GM12865 (cell line): ENCODE data around the gene RAB30.
A peak's percentile ranks its signal among the peaks of the same experiment; 100 is the strongest.
"Not testable (repeated sequence)": the region's sequence is repeated elsewhere in the genome, so short reads cannot be mapped to it uniquely, and the experiment has no call there.

Experiments
- DNase-seq: peaks from one replicate; pipeline ENCODE4 v3.0.0; 2010; ENCODE audit warnings: low read depth
- H3K4me3 ChIP-seq: 2 replicates; pipeline ENCODE4 v1.5.1; 2011; ENCODE audit warnings: mild to moderate bottlenecking, low read depth, low read length, control low read depth
- TF ChIP-seq, protein P1 (sequence below): IDR thresholded peaks from 2 replicates; pipeline ENCODE4 v1.5.1; 2011; ENCODE audit warnings: low read length, control low read depth, low read depth, inconsistent platforms; ENCODE audit not compliant: insufficient read depth; ENCODE audit errors: missing control alignments

RAB30 gene

DNA sequence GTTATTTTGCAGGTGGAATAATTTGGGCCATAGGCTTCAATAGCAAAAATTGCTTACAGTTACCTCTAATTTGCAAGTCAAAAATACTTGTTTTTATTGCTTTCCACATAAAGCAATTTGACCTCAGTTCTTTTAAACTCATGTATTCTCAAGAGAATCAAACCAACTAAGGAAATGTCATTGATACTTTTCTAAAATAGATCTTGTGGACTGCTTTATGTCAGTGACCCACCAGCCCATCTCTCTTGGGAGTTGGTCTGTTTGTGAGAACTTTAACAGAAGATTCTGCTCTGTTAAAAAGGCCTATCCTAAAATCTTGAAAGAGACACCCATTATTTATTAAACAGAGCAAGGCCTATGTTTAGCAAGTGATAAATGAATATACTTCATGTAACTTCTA lies 94.9 kb downstream of the RAB30 start:
- peak; percentile 31 for DNase-seq
- TF ChIP-seq, protein P1, sequence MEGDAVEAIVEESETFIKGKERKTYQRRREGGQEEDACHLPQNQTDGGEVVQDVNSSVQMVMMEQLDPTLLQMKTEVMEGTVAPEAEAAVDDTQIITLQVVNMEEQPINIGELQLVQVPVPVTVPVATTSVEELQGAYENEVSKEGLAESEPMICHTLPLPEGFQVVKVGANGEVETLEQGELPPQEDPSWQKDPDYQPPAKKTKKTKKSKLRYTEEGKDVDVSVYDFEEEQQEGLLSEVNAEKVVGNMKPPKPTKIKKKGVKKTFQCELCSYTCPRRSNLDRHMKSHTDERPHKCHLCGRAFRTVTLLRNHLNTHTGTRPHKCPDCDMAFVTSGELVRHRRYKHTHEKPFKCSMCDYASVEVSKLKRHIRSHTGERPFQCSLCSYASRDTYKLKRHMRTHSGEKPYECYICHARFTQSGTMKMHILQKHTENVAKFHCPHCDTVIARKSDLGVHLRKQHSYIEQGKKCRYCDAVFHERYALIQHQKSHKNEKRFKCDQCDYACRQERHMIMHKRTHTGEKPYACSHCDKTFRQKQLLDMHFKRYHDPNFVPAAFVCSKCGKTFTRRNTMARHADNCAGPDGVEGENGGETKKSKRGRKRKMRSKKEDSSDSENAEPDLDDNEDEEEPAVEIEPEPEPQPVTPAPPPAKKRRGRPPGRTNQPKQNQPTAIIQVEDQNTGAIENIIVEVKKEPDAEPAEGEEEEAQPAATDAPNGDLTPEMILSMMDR, result no peak
- no peak overlapping the region for H3K4me3 ChIP-seq

DNA sequence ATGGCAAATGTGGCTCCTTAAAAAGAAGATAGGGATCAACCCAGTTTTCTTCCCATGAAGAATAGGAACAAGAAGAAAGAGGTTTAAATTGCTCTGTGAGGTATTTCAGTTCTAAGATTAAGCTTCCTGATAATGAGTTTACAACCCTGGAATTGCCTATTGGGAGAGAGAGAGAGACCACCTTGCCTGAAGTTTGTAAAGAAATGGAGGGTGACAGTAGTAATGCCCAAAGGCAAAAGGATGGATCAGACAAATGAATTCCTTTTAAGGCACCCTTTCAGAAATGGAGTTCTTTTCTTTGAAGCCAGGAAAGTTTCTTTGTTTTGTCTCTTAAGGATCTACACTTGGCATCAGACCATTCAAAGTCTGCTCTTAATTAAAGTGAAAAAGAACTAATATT lies 95.8 kb downstream of the RAB30 start:
- TF ChIP-seq, protein P1, result no peak
- no peak for DNase-seq
- H3K4me3 ChIP-seq, result no peak overlapping the region

DNA sequence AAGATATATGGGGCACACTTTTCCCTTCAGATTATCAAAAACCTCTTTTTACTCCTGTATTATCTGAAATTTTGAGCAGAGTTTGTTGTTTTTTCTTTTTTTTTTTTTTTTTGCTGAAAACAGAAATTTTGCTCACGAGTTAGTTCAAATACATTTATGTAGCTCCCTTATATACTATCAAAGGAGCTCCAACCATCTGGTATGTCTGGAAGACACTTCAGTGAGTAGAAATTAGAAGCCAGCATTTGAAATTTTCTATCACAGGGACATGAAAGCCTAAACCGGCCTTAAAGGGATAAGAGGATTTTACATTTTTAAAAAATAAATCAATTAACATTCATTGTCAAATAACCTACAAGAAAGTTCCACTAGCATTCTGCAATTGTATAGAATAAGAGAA lies 96.8 kb downstream of the RAB30 start:
- DNase-seq, result no peak
- TF ChIP-seq, protein P1, result no peak
- no peak overlapping the region for H3K4me3 ChIP-seq

DNA sequence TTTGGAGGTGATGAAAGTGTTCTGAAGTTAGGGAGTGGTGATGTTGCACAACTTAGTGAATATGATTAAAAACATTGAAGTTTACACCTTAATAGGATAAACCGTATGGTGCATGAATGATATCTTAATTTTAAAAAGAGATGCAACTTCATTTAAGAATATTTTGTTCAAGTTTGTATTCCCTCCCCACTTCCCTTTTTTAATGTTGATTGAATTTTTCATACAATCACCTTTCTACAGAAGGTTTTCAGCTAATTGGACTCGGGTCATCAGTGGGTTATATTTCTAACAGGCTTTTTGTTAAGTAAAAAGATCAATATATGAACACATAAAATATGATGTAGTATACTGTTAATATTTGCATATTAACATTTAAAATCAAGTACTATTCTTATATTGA lies 97.6 kb downstream of the RAB30 start:
- no peak overlapping the region for H3K4me3 ChIP-seq
- DNase-seq, result no peak
- TF ChIP-seq, protein P1, result no peak

DNA sequence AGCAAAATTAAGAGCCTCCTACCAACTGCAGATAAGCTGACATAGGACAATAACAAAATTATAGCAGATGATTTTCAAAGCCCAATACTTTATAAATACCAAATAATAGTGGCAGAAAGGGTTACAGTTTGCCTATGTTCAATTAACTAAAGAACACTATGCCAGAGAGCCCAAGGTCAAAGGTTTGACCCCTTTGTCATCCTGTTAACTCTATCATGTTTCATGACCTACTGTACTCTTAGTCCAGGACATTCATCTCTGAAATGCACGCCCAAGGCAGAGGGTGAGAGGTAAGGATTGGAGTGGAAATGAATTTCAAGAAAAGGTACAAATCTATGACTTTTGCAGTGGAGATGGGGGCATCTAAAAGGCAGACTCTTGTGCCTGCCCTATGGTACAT lies 99.6 kb downstream of the RAB30 start:
- peak overlapping the region; percentile 6; the same call in 1 of the 2 replicates for H3K4me3 ChIP-seq
- TF ChIP-seq, protein P1, result no peak
- DNase-seq, result no peak

DNA sequence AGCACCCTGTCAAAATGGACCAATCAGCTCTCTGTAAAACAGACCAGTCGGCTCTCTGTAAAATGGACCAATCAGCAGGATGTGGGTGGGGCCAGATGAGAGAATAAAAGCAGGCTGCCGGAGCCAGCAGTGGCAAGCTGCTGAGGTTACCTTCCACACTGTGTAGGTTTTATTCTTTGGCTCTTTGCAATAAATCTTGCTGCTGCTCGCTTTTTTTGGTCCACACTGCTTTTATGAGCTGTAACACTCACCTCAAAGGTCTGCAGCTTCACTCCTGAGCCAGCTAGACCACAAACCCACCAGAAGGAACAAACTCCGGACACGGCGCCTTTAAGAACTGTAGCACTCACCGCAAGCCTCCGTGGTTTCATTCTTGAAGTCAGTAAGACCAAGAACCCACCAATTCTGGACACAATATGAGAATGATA lies 100.2 kb downstream of the RAB30 start:
- H3K4me3 ChIP-seq, result peak overlapping the region; percentile 6; the same call in 1 of the 2 replicates

DNA sequence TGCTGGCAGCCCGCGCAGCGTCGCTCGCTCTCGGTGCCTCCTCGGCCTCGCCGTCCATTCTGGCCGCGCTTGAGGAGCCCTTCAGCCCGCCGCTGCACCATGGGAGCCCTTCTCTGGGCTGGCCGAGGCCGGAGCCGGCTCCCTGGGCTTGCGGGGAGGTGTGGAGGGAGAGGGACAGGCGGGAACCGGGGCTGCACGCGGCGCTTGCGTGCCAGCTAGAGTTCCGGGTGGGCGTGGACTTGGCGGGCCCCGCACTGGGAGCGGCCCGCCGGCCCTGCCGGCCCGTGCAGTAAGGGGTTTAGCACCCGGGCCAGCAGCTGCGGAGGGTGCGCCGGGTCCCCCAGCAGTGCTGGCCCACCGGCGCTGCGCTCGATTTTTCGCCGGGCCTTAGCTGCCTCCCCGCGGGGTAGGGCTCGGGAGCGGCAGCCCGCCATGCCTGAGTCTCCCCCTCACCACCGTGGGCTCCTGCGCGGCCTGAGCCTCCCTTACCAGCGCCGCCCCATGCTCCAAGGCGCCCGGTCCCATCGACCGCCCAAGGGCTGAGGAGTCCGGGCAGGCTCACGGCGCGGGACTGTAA lies 101.1 kb downstream of the RAB30 start:
- not testable (repeated sequence) for H3K4me3 ChIP-seq, DNase-seq

More for the DNA sequence above, 100.2 kb downstream of the RAB30 start:
- DNase-seq, result peak; percentile 83

DNA sequence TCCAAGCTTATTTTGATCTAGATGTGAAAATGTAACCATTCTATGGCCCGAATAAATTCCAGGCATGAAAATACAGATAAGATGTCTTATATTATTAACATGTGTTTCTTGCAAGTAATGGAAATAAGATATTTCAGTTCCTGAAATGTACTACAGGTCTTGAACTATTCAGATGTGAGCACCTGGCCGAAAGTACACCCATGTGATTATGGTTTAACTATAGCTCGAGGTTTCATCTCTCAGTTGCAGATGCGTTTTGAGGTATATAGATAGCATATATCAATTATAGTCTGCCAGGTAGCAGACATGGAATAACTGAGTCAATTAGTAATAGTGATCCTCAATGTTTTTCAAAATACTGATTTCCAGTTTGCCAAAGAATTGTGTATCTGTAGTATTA lies 101.9 kb downstream of the RAB30 start:
- DNase-seq, result peak; percentile 90
- no peak overlapping the region; the same call in 1 of the 2 replicates for H3K4me3 ChIP-seq
- TF ChIP-seq, protein P1, result no peak
